HPDE6-E6E7 (cell line): ENCODE measurements around the gene SIGLEC7.

Experiments used
- DNase-seq: peaks from one replicate; pipeline ENCODE4 v3.0.0; 2011; ENCODE audit warnings: missing footprints; ENCODE audit errors: extremely low spot score

SIGLEC7 gene

GRCh38 chr19:51142119-51142518, at the start of gene SIGLEC7:
Gene SIGLEC7, plus strand, starts transcription at chr19:51142301. Its CDS starts 69 bp downstream, at chr19:51142370.
- DNase-seq, result no peak

DNA sequence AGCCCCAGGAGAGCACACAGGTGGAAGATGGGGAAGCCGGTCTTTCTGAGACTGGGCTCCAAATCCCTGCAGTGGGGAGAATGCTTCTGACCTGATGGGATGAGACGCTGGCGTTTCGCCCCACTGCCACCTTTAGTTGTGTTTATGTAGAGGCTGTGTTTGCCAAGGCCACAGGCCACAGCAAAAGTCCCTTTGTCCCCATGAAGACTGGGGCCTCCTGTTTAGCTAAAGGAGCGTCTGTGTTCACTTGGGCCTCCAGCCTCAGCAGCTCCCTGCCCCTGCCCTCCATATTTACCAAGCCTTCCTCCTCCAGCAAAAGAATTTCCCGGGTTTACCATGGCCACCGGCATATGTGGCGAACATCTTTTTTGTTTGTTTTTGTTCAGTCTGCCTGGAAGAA, 49.0 kb upstream of the SIGLEC7 start:
- DNase-seq, result no peak

- DNase-seq, result no peak
Measured at GRCh38 chr19:51093510-51094345, 48.4 kb upstream of the SIGLEC7 start.

GRCh38 chr19:51094696-51095279, 47.3 kb upstream of the SIGLEC7 start:
- no peak for DNase-seq

GRCh38 chr19:51096473-51097165, 45.5 kb upstream of the SIGLEC7 start:
- DNase-seq, result no peak

GRCh38 chr19:51097166-51097738, 44.8 kb upstream of the SIGLEC7 start:
- DNase-seq, result peak; percentile 73

- no peak for DNase-seq
Measured at GRCh38 chr19:51097796-51098195, 44.3 kb upstream of the SIGLEC7 start.

DNA sequence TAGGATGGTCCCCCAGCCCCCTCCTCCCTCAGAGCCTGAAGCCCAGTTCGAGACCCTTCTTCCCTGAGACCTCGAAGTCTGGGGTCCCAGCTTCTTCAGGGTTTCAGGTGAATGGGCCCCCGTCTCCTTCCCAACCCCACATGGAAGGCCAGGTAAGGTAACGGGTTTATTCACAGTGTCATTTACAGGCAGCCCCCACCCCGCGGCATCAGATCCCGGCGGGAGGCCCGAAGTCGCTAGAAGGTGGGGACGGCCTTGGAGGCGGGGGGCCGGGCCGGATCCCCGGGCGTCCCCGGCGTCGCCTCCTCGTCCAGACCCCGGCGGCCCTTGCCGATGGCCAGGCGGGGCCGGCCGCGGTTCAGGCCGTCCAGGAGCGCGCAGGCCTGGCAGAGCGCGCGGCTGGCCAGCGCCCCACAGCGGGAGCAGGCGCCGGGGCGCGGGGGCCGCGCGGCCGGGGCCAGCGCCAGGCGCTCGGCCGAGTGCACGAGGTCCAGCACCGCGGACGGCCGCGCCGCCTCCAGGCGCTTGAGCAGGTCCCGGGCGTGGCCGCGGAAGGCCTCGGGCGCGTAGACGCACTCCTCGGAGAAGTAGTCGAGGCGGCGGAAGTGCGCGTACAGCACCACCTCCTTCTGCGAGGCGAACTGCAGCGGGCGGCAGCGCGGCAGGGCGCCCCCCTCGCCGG, 43.6 kb upstream of the SIGLEC7 start:
- no peak for DNase-seq

DNA sequence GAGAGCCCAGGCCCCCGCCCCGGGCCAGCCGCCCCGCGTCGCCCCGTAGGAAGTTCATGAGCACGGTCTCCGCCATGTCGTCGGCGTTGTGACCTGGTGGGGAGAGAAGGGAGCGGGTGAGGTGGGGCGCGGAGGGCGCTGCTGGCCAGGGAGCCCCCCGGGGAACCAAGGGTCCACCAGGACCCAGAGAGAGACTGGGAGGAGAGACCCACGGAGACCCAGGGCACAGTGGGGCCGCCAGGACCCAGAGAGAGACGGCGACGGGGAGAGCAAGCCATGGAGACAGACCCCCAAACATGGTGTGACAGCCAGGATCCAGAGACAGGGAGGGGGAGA, 43.1 kb upstream of the SIGLEC7 start:
- DNase-seq, result no peak

- no peak for DNase-seq
Measured at GRCh38 chr19:51100601-51101000, 41.5 kb upstream of the SIGLEC7 start.

GRCh38 chr19:51101171-51101865, 40.8 kb upstream of the SIGLEC7 start:
- no peak for DNase-seq

DNA sequence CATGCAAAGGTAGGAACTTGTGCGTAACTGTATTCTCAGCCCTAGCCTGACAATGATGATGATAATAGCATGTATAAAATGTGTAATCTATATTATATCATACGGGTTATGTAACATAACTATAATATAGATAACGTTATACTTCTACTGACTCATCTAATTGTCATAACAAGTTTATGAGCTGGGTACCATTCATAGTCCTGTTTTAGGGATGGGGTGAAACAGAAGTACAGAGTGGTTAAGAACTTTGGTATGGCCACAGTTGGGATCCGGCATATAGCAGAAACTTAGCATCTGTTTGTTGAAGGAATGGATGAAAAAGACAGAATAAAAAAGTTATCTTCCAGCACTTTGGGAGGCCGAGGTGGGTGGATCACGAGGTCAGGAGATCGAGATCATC, 39.1 kb upstream of the SIGLEC7 start:
- no peak for DNase-seq

DNA sequence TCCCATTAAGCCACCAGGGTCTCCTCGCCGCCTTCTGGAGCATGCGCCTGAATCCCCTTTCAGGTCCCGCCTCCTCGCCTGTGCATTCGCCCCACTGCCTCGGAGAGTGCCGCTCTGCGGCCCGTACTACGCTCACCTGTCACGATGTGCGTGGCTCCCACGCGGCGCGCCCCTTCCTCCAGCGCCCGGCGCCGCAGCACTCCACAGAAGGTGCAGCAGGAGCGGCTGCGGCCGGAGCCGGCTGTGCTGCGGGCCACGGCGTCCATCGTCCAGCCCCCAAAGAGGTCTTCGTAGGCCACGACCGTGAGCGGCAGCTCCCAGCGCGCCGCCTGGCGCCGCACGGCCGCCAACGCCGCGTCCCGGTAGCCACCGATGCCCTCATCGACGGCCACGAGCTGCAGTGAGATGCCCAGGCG, 38.2 kb upstream of the SIGLEC7 start:
- DNase-seq, result no peak

DNA sequence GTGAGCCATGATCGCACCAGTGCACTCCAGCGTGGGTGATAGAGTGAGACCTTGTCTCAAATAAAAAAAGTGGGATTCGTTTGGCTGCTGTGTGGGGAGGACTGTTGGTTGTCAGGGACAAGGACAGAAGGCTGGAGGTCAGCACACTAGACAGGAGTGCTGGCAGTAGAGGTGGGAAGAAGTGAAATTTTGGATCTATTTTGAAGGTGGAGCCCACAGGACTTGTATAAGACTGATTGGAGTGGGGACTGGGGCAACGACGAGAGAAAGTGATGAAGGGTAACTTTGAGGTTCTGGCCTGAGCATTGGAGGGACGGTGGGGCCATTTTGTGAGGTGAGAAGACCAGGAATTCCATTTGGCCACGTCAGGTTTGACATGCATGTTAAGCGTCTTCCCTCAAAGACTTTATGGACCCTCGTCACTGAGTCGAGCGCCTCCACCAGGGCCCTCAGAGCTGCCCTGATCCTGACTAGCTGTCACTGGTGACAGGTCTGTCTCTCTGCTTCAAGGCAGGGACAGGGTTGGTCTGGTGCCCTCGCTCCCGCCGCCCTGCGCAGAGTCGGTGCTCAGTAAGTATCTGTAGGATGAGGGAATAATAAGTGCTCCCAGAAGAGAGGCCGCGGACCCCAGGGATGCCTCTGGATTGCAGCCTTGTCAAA, 34.6 kb upstream of the SIGLEC7 start:
- DNase-seq, result no peak

DNA sequence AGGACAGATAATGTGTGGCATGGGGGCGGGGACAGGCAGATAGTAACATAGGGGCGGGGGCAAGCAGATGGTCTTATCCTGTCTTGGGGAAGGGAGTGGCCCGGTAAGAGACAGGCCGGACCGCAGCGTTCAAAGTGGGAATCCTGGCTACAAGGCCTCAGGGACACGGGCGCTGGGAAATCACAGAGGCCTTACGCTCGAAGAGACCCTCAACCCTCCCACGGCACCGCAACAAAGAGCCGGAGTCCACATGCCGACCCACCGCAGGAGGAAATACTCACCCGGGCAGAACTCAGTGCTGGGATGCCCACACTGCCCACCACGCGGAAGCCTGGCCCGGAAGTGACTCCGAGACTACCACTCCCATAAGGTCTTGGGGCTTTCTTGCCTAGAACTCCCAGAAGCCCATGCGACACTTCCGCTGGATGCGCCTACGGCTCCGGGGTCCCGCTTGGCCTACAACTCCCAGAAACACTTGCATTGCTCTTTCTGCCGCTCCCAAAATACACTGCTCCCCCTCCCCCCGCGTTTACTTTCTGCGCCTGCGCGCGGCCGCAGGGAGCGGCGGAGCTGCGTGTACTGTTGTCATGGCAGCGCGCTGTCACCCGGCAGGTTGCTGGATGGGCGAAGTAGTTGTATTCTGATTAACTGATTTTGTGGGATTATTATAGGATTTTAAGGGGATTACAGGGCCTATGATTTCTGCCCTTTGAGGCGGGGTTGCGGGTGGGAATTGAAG, 33.9 kb upstream of the SIGLEC7 start, which contains the start of gene CTU1:
Gene CTU1 (minus strand): TSS at position 344 of the 739 bp plus-strand sequence. CDS start 3,840 bp downstream, outside the sequence.
- peak; percentile 98 for DNase-seq

DNA sequence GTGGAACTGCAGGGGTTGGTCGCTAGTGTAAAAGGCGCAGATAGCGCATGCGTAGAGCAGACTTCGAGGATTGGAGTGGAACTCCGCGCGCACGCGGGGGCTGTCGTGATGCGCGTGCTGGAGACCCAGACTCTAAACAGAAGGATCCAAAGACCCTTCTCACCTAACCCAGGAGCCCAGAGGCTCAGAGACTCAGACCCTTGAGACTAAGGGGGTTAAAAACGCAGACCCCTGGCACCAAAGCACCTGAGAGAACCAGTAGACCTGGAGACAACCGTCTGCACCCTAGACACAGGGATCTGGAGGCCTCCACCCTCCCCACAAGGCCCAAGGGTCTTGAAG, 33.3 kb upstream of the SIGLEC7 start:
- no peak for DNase-seq

- DNase-seq, result no peak
Measured at GRCh38 chr19:51110666-51110971, 31.5 kb upstream of the SIGLEC7 start.

- DNase-seq, result no peak
Measured at GRCh38 chr19:51111606-51112005, 30.5 kb upstream of the SIGLEC7 start.

GRCh38 chr19:51114087-51114729, 27.9 kb upstream of the SIGLEC7 start:
- DNase-seq, result no peak
